GM12892 (cell line): ENCODE results near the gene NDUFA9. TPM values are rescaled to one million over a fixed set of nuclear protein-coding genes. Genes with fewer than 3 reads are reported as not detected.

Source experiments
- DNase-seq: peaks from one replicate; pipeline ENCODE4 v3.0.0; 2011; ENCODE audit not compliant: insufficient read length
- FAIRE-seq: peaks from 2 replicates; lab custom pipeline; 2011; peaks lifted over from hg19 to GRCh38; lab: Jason Lieb, UNC
- POLR2A ChIP-seq: IDR thresholded peaks from 2 replicates; pipeline ENCODE4 v1.6.1; 2011; ENCODE audit warnings: low read depth, low read length, control low read depth
- POLR2AphosphoS5 ChIP-seq: IDR thresholded peaks from 2 replicates; pipeline ENCODE4 v1.6.1; 2011; ENCODE audit warnings: low read depth, low read length, control low read depth
- TAF1 ChIP-seq: IDR thresholded peaks from 2 replicates; pipeline ENCODE4 v1.6.1; 2011; ENCODE audit warnings: low read depth, mild to moderate bottlenecking, control low read depth, low read length, borderline replicate concordance
- polyA plus RNA-seq: library from polyadenylated mRNA; unstranded; fragments of >200 nt; gene quantifications from one replicate; pipeline ENCODE4 v1.2.1, GENCODE V29; 2012; ENCODE audit warnings: missing spikeins, inconsistent platforms; ENCODE audit not compliant: missing spikeins

Gene NDUFA9
- polyA plus RNA-seq = 156 TPM

DNA sequence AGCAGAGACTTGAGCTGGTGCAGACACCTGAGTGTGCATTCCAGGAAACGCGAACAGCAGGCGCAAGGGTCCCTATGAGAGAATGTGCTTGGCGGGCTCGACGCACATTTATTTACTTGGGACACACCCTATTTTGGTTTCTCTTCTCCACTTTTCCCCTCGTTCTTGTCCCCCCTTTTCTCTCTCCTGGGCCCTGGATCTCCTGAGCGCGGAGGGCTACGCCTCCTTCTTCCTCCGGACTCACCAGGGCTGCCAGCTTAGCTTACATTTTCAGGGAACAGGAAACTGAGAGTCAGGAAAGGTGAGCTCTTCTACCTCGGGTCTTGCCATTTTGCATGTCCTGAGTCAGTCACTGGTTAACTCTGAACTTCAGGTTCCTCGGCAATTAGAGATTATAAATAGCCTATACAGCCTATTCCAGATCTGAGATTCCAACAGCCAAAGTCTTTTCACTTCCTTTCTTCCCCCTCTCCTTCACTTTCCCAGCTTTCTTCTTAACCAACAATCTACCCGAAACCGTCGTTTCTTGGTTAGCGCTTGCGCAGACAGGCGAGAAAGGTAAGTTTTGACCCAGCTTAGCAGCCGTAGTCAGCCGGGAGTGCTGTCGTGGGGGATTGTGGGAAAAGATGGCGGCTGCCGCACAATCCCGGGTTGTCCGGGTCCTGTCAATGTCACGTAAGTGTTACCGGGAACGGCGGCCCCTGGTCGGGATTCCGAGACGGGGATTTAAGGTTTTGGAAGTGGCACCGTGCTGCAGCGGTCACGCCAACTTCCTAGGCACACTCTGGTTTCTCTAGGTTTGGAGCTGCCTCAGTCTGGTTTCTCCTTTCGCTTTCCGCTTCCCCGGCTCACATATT, at the start of gene NDUFA9, which contains the start of gene AKAP3:
TSS of gene NDUFA9 (plus strand) at position 614 of the 857 bp plus-strand sequence. CDS start at position 627, 13 bp downstream.
TSS of gene AKAP3 (minus strand) at position 551 of the 857 bp plus-strand sequence. CDS start 10,855 bp downstream, outside the sequence.
- DNase-seq = peak; percentile 28
- peak; percentile 100 for FAIRE-seq
- peak; percentile 94 for TF ChIP-seq POLR2A
- TF ChIP-seq POLR2AphosphoS5 = peak; percentile 92
- TF ChIP-seq TAF1 = peak; percentile 93

- DNase-seq (no peak), FAIRE-seq (no peak)
- TF ChIP-seq TAF1 (no peak), POLR2AphosphoS5 (no peak), POLR2A (no peak)
These were observed 45.5 kb upstream of the NDUFA9 start for GRCh38 chr12:4603421-4603820.

DNA sequence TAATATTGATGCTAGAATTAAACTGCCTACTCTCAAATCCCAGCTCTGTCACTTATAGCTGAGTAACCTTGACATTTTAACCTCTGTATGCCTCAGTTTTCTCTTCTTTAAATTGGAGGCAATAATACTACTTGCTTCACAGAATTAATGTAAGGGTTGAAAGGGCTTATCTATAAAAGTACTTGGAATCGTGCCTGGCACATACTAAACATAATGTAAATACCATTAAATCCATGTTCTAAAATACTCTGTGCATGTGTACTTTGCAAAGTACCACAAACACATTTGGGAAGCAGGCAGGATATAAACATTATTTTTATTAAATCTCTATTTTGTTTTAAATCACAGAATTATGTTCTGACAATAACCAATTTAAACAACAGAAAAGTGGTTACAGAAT, 45.0 kb upstream of the NDUFA9 start:
- FAIRE-seq = no peak
- DNase-seq = no peak
- TF ChIP-seq TAF1 (no peak), POLR2AphosphoS5 (no peak), POLR2A (no peak)

GRCh38 chr12:4604684-4605193, 44.2 kb upstream of the NDUFA9 start:
- FAIRE-seq = peak; percentile 91
- peak; percentile 50 for DNase-seq
- TF ChIP-seq TAF1 (no peak; the same call in 1 of the 2 replicates), POLR2A (peak; percentile 64; the same call in 1 of the 2 replicates), POLR2AphosphoS5 (peak; percentile 59; the same call in 1 of the 2 replicates)

DNA sequence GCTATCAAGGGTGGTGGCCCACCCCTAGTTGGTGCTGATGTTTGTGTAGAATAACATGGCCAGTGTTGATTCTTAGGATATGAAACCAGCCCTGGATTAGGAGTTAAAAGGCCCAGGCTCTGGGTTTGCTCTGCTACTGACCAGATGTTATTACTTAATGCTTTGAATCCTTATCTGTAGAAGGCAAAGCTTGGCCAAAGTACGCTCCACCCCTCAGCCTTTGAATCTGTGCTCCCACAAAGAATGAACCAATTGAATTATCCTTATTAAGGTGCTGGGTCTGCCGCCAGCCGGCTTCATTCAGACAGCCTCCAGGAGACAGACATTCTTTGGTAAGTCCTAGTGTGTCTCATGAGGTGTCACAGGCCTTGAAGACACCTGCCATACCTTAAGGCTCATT, 41.9 kb upstream of the NDUFA9 start:
- DNase-seq (no peak), FAIRE-seq (no peak)
- no peak for TF ChIP-seq POLR2A
- TF ChIP-seq TAF1 = no peak
- no peak for TF ChIP-seq POLR2AphosphoS5

DNA sequence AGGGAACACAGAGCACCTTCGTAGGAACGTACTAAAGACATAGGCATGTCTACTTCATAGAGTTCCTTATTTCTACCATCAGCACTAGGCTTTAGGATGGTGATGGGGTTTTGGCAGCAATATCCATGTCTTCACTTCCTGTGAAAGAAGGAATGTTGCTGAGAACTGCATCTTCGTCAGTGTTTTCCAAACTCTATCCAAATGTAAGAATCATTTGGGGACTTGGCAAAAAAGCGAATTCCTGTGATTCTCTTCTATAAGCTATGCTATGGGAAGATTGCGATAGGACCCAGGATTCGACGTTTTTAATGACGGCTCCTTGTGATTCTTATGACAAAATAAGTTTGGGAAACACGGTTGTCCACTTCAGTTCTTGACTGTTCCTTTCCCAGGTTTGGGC, 39.8 kb upstream of the NDUFA9 start:
- DNase-seq (no peak), FAIRE-seq (no peak)
- TF ChIP-seq TAF1 (no peak), POLR2AphosphoS5 (no peak), POLR2A (no peak)

DNA sequence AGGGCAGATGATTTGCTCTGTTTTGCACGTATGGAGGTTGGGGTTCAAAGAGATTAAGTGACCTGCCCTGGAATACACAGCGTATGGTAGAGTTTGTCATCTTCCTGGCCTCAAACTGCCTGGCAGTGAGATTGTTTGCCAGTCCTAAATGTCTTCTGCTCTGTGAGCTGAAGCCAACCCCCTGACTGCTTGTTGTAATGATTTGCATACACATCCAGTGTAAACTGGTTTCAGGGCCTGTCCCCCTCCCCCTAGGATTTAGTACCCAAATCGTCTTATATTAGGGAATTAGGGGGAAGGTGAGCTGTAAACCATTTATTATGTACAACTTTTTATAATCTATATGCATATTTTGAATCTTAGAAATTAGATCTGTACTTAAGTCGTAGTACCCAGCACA, 38.4 kb upstream of the NDUFA9 start:
- no peak for DNase-seq
- no peak for FAIRE-seq

DNA sequence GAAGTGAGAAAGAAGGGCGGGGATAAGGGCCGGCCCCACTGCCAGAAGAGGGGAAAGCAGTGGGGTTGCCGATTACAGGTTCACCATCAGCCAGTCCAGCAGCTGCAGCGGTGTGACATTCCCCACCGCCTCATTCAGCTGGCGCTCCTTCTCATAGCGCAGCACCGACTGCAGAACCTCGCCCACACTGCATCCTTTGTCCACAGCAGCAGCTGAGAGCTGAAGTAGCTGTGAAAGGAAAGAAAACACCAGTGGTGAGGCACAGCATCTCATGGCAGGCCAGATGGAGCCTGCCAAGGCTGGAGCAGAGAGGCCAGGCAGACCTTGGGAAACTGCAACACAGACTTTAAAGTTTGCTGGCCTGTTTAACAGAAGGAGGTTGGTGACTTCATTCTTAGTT, 33.2 kb upstream of the NDUFA9 start:
- FAIRE-seq (no peak), DNase-seq (no peak)
- no peak for TF ChIP-seq POLR2A
- TF ChIP-seq POLR2AphosphoS5 = no peak
- no peak for TF ChIP-seq TAF1

More for the DNA sequence above, 38.4 kb upstream of the NDUFA9 start:
- TF ChIP-seq TAF1 = no peak
- no peak for TF ChIP-seq POLR2A
- no peak for TF ChIP-seq POLR2AphosphoS5

DNA sequence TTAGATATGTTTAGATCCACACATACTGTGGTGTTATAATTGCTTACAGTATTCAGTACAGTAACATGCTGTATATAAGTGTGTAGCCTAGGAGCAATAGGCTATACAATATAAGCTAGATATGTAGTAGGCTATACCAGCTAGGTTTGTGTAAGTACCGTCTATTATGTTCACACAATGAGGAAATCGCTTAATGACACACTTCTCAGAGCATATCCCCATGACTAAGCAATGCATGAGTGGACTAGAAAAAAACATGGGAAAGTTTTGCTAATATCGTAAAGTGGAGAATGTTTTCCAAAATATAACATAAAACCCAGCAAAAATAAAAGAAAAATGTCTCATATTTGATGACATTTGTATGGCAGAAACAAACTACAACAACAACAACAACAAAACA, 27.4 kb upstream of the NDUFA9 start:
- TF ChIP-seq POLR2A (no peak), TAF1 (no peak)
- DNase-seq = no peak
- FAIRE-seq = no peak

- FAIRE-seq (no peak), DNase-seq (no peak)
- no peak for TF ChIP-seq POLR2AphosphoS5
- TF ChIP-seq POLR2A = no peak
- no peak for TF ChIP-seq TAF1
These were observed 22.4 kb upstream of the NDUFA9 start for GRCh38 chr12:4626543-4626942.

DNA sequence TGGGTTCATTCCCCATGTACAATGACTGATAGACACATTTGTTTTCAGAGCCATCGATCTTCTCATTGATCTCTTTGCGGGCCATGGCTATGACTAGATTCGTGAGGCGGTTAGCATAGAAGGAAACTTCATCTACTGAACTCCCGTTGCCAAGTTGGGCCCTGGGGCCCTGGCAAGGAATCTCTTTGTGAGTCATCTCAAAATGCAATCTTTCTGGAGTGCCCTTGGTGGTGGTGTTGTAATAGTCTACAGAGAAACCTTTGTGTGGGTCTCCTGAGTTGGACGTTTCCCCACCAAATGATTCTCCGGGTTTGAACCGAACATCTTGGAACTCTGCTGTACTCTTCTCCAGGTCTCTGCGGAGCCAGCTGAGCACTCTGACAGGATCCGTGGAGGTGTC, 20.5 kb upstream of the NDUFA9 start:
- FAIRE-seq = no peak
- TF ChIP-seq TAF1 (no peak), POLR2A (no peak), POLR2AphosphoS5 (no peak)
- DNase-seq = no peak
